Peyer's patch (tissue), 4 donors: ENCODE results near the gene FOXRED1. TPM values are rescaled to one million over a fixed set of nuclear protein-coding genes. Genes with fewer than 3 reads are reported as not detected.

Source experiments
- DNase-seq, 3 donors: peaks; one replicate each; pipeline ENCODE4 v3.0.0-alpha.2; 2017 to 2019
- H3K27ac ChIP-seq, 4 donors: fragments of 200-600 bp; sonication (generic); one replicate each; pipeline ENCODE4 v1.5.1; 2016 to 2019
- H3K27me3 ChIP-seq, 2 donors: fragments of 200-600 bp; sonication (generic); one replicate each; pipeline ENCODE4 v1.5.1; 2019
- H3K36me3 ChIP-seq, 3 donors: fragments of 200-600 bp; sonication (generic); one replicate each; pipeline ENCODE4 v1.5.1; 2016 to 2019
- H3K4me1 ChIP-seq, 4 donors: fragments of 200-600 bp; sonication (generic); one replicate each; pipeline ENCODE4 v1.5.1; 2016 to 2019
- H3K4me3 ChIP-seq, 4 donors: fragments of 200-600 bp; sonication (generic); 1 replicate in 3 of 4; 2 replicates in 1 of 4; pipeline ENCODE4 v1.5.1; 2016 to 2019; ENCODE audit warnings: mild to moderate bottlenecking in 1 of 4
- H3K9me3 ChIP-seq, 4 donors: fragments of 200-600 bp; sonication (generic); one replicate each; pipeline ENCODE4 v1.5.1; 2016 to 2019; ENCODE audit warnings: mild to moderate bottlenecking in 1 of 4
- POLR2A ChIP-seq, 2 donors: fragments of 450-650 bp; IDR thresholded peaks; one replicate each; pipeline ENCODE4 v1.5.1; 2017; ENCODE audit warnings: antibody characterized with exemption in 2 of 2, mild to moderate bottlenecking in 2 of 2, moderate library complexity in 2 of 2
- small RNA-seq, 2 donors: library from RNA; depleted of rRNA; stranded (forward); fragments of <200 nt; gene quantifications; one replicate each; pipeline ENCODE3, GENCODE V24; 2016
- total RNA-seq, 4 donors: library from RNA; depleted of rRNA; stranded (reverse); fragments of >200 nt; gene quantifications; one replicate each; pipeline ENCODE4 v1.1.0, GENCODE V29; 2016
- TF ChIP-seq, protein P1 (sequence below), 6 experiments: fragments of 450-650 bp in 4 of 6; fragments of 200-600 bp in 2 of 6; sonication (generic) in 1 of 6; IDR thresholded peaks; one replicate each; pipeline ENCODE4 v1.5.1; 2017 to 2019; ENCODE audit warnings: antibody characterized with exemption in 6 of 6, mild to moderate bottlenecking in 3 of 6, moderate library complexity in 1 of 6

Gene FOXRED1
- total RNA-seq, 4 donors from 2014 or later = 15.9 to 47.9 (median 22.9) TPM

DNA sequence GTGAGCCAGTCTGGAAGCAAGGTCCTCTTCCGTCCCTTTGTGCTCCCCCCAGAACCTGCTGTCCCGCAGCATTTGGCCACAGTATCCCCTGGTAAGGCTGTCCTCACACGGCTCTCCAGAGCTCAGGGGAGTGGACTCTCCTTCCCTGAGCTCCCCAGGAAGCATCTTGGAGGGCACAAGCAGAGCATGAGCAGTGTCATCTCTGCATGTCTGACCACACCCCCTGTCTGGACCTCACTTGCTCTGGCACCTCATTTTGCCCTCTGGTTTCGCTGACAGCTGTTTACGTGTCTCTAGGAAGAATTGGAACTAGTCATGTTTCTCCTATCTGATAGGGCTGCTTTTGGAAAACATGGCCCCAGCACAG lies 50.4 kb downstream of the FOXRED1 start:
- peak in 1 of 3 donors; percentile 36 for DNase-seq

DNA sequence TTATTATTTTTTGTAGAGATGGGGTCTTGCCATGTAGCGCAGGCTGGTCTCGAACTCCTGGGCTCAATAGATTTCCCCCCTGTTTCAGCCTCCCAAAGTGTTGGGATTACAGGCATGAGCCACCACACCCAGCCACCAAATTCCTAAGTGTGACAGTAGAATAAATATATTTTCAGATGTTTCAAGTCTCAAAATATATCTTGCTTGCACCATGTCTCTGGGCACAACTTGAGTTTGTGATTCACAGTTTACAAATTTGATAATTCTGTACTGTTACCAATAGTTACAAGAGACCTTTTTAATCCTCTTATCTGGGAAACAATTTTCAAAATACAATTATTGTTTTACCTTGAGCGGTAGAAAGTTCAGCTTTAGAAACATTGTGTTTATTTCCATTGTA lies 54.0 kb downstream of the FOXRED1 start:
- no peak overlapping the region for H3K4me3 ChIP-seq
- no peak for TF ChIP-seq POLR2A (IDR thresholded peaks at IDR 0.05)
- TF ChIP-seq, protein P1, sequence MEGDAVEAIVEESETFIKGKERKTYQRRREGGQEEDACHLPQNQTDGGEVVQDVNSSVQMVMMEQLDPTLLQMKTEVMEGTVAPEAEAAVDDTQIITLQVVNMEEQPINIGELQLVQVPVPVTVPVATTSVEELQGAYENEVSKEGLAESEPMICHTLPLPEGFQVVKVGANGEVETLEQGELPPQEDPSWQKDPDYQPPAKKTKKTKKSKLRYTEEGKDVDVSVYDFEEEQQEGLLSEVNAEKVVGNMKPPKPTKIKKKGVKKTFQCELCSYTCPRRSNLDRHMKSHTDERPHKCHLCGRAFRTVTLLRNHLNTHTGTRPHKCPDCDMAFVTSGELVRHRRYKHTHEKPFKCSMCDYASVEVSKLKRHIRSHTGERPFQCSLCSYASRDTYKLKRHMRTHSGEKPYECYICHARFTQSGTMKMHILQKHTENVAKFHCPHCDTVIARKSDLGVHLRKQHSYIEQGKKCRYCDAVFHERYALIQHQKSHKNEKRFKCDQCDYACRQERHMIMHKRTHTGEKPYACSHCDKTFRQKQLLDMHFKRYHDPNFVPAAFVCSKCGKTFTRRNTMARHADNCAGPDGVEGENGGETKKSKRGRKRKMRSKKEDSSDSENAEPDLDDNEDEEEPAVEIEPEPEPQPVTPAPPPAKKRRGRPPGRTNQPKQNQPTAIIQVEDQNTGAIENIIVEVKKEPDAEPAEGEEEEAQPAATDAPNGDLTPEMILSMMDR (IDR thresholded peaks at IDR 0.05) = no peak
- no peak overlapping the region for H3K27ac ChIP-seq
- H3K36me3 ChIP-seq = no peaks in the 10 kb centered on the region
- no peaks in the 10 kb centered on the region for H3K27me3 ChIP-seq
- peaks cover 0 to 15% (median 2%) of the 10 kb centered on the region in 4 donors for H3K4me1 ChIP-seq
- H3K9me3 ChIP-seq = no peaks in the 10 kb centered on the region
- DNase-seq = no peak

More for the DNA sequence above, 50.4 kb downstream of the FOXRED1 start:
- peaks cover 0 to 21% (median 3%) of the 10 kb centered on the region in 4 donors for H3K4me1 ChIP-seq
- peak overlapping the region; percentile 13 to 82 (median 68) for H3K27ac ChIP-seq
- H3K9me3 ChIP-seq = no peaks in the 10 kb centered on the region
- no peaks in the 10 kb centered on the region for H3K36me3 ChIP-seq
- no peak for TF ChIP-seq POLR2A (IDR thresholded peaks at IDR 0.05)
- TF ChIP-seq, protein P1 (IDR thresholded peaks at IDR 0.05) = no peak
- H3K4me3 ChIP-seq = no peak overlapping the region
- H3K27me3 ChIP-seq = no peaks in the 10 kb centered on the region

DNA sequence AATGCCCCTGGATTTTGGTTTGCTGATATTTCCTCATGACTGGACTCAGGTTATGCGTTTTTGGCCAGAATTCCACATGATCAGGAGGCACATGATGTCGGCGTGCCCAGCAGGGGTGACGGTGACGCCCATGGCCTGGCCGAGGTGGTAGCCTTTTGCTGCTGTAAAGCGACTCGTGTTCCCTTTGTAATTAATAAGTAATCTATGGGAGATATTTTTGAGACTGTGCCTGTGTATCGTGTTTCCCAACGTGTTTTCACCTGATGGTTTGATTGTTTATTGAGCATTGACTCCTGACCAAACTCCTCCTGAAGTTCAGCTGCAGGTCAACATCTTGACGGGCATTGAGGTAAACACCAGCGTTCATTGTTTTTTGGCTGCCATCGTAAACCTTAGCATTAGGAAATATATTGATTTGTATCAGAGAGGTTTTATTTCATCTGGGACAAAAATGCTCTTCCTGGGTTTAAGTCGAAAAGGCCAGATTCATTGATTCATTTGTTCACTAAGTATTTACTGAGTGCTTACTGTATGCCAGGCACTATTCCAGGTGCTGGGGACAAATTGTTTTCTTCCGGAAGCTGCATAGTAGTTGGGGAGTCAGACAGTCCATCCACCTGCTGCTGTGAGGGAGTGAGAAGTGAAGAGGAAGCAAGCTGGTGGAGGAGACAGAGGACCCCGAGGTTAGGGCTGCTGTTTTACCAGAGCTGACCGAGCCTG lies 58.5 kb downstream of the FOXRED1 start:
- no peak for DNase-seq
- Histone ChIP-seq H3K36me3 (no peaks in the 10 kb centered on the region), H3K4me3 (no peak overlapping the region), H3K9me3 (no peaks in the 10 kb centered on the region), H3K27me3 (no peaks in the 10 kb centered on the region), H3K27ac (no peak overlapping the region), H3K4me1 (peaks cover 0 to 6% (median 0%) of the 10 kb centered on the region in 4 donors)
- no peak for TF ChIP-seq POLR2A (IDR thresholded peaks at IDR 0.05)
- TF ChIP-seq, protein P1 (IDR thresholded peaks at IDR 0.05) = no peak

Small RNA genes within 50 kb of the gene (small RNA-seq; reads per million reads assigned to genes)
- gene RN7SL351P = 0 reads per million in 2 donors

Other genes starting within 250 kb of the FOXRED1 start
- gene CDON, start 206.3 kb upstream of the FOXRED1 start, total RNA-seq = 1 to 10 TPM; 1.9 to 8.0 (median 3.8) TPM
- gene RPUSD4, start 57.5 kb upstream of the FOXRED1 start, total RNA-seq = 10 to 100 TPM; 11.7 to 35.3 (median 23.6) TPM
- 10 to 100 TPM; 22.9 to 36.9 (median 29.5) TPM for gene FAM118B, start 57.4 kb upstream of the FOXRED1 start, total RNA-seq
- gene SRPRA, start 259 bp upstream of the FOXRED1 start, total RNA-seq = 100 to 1,000 TPM in 2 of 4 donors, 10 to 100 TPM in 2; 82.9 to 109 (median 97.9) TPM
- gene TIRAP, start 13.9 kb downstream of the FOXRED1 start, total RNA-seq = 10 to 100 TPM; 14.9 to 35.8 (median 31.8) TPM
- 10 to 100 TPM in 1 of 4 donors, 1 to 10 TPM in 3; 6.7 to 23.9 (median 7.9) TPM for gene DCPS, start 34.9 kb downstream of the FOXRED1 start, total RNA-seq
- 10 to 100 TPM in 1 of 4 donors, 1 to 10 TPM in 3; 1.1 to 14.0 (median 8.6) TPM for gene ST3GAL4, start 86.5 kb downstream of the FOXRED1 start, total RNA-seq